Muscle of back (tissue), 11 donors: ENCODE data around the gene ATP8A1. TPM values are rescaled to one million over a fixed set of nuclear protein-coding genes. Genes with fewer than 3 reads are reported as not detected.
"Not testable (repeated sequence)": the region's sequence is repeated elsewhere in the genome, so short reads cannot be mapped to it uniquely, and the experiment has no call there.

Source experiments
- DNase-seq, 3 donors: peaks; one replicate each; pipeline versions ENCODE4 v3.0.0 to v3.0.0-alpha.2; 2013
- polyA plus RNA-seq, 10 donors: library from polyadenylated mRNA; unstranded; fragments of 120-200 nt; gene quantifications; one replicate each; pipeline ENCODE4 v1.2.1, GENCODE V29; 2013; ENCODE audit not compliant: insufficient read length in 10 of 10

ATP8A1 gene
- polyA plus RNA-seq, 10 donors: 5.5 to 17.4 (median 9.3) TPM

DNA sequence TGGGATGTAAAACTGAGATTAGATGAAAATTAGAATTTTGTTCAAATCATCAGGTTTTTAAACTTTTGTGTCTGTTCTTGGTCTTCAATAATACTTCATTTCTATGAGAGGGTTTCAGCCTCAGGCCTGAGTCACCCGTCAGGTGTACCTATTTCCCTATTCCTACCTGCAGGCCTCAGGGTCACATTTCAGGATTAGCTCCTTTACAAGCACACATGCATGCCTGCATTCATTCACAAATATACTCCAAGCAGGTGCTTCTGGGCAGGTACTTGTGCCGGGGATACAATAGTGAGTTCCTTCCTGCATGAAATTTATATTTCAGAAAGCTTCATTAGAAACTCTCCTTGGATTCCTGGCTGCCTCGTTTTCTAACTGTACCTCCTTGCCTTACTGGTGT lies 144.7 kb downstream of the ATP8A1 start:
- no peak for DNase-seq

DNA sequence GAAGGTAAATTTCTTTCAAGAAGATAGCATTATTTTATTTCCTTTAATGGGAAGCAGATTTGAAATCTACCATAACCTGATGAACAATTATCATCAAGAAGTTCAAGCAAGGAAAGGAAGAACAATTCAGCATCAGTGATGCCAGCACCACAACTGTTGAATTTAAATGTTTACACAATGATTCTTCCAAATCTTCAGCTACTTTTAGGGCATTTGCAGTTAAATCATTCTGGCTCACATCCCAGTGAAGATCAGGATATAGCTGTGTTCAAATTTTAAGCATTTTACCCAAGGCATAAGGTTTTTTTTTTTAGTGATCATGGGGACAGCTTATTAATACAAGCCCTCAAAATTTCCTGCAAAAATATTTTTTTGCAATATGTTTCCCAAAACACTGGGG lies 146.7 kb downstream of the ATP8A1 start:
- no peak for DNase-seq

DNA sequence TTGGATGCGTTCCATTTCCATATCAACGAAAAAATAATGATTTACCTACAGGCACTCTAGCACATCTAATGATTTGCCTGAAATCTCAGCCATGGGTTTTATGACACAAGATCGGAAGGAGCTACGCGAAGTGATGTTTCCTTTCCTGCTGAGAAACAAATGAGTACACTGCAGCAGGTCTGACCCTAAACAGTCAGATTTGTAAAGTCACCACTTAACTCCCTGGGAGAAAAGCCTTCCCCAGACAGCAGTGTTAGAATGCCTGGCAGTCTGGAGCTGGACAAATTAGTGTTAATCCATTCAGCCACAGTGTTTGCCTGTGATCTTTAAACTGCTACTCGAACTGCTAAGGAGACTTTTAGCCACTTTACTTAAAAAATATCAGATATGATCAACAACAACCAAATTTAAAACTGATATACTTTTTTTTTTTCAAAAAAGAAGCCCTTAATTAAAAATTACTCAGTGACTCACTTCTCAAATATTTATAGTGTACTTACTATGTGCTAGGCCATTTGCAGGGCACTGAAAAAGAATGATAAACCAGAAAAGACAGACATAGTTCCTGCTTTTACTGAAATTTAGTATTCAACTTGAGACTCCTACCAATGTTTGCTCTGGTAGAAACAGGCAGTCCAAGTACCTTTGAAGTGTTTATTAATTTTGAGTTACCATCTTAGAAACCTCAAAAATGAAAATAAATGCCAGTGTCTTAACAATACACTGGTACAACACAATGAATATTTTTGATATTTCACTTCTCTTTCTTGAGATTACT lies 155.1 kb downstream of the ATP8A1 start:
- no peak for DNase-seq

DNA sequence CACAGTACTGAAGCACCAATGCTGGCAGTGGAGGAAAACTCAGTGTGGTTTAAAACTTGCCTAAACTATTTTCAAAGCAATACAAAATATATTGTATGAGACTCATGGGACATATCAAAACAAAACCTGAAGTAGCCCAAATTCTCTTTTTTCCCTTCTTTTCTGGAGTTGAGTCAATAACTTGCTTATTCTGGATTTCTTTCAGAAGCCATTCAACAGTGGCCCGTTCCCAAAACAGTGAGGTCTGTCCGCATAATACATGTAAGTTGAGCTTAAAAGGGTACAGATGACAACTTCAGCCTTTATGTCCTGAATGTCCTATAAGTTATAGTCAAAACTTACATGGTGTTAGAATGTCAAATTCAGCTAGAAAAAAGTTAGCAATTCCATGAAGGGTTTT lies 158.9 kb downstream of the ATP8A1 start:
- DNase-seq: peak in 2 of 3 donors; percentile 27 to 57

DNA sequence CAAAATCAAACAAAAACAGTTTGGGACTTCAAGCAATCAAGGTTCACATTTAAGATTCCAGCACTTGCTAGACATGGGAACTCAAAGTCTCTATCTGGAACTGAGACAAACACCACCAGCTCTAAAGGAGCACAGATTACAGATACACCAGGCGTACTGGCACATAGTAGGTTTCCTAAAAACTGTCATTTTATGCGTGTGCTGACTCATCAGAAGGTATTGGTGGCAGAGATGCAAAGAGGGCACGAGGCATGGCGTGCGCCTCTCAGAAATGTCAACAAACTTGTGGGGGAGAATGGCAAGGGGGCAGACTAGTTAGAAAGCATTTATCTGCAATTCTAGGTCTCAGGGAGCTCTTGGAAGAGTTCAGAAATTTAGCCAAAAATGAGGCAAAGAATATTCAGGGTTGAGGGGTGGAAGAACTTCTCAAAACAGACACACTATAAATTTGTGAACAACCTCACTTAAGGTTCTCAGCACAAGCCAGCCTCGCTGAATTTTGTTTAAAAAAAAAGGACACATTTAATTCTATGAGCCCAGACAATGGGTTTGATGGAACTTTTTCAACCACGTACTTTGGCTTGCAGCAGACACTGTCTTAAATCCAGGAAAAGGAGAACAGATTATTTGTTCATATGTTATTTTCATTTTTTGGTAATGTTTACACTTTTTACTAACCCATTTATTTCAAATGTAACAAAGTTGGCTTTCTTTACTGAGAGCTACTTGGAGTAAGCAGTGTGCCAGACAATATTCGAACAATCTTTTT lies 159.6 kb downstream of the ATP8A1 start:
- peak in 2 of 3 donors; percentile 47 to 72 for DNase-seq

DNA sequence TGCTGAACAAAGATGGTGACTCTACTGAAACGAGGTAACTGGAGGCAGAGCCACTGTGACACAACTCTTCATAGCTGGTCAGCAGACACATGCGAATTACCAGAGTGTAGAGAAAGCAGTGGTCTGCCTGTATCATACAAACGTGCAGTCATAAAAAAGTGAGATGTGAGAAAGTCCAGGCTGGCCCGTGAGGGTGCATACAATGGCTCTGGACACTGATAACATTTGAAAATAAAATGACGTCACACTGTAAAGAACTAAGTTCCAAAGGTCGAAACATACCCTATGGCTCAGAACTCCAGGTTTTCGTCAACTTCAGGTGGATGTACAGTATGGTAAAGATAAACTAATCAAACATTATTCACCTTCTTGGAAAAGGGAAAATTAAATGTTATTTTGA lies 163.9 kb downstream of the ATP8A1 start:
- no peak for DNase-seq

DNA sequence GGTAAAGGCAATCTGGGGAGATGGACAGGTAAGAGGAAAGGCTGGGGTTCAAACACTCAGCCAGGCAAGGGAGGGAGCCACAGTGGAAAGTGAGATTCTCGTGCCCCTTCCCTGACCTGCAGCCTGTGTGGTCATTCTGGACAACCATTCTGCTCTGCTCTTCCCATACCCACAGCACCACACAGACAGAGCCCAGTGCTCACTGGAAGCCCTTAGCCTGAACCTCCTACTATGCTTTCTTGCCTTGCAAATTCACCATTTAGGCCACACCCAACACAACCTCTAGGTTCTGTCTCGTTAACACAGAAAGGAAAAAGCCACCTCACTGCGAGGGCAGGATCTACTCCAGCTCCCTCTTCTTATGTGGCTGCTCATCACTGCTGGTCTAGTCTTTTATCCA lies 166.9 kb downstream of the ATP8A1 start:
- DNase-seq: no peak

DNA sequence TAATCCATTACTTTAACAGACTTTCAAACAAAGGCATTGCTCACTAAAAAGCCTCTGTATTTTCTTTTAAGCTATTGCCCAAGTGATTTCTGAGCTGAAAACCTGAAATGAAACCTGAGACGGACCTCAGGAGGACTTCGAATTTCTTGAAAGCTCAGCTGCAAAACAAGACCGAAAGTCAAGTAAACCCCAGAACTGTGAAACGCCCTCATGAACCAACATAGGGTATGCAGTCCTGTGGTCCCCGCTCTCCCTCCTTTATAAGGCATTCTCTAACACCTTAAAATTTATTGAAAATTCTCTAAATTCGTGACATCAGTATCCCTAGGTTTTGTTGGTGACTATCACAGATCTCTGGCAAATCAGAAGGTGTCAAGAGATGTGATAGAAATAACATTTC lies 167.8 kb downstream of the ATP8A1 start:
- no peak for DNase-seq

DNA sequence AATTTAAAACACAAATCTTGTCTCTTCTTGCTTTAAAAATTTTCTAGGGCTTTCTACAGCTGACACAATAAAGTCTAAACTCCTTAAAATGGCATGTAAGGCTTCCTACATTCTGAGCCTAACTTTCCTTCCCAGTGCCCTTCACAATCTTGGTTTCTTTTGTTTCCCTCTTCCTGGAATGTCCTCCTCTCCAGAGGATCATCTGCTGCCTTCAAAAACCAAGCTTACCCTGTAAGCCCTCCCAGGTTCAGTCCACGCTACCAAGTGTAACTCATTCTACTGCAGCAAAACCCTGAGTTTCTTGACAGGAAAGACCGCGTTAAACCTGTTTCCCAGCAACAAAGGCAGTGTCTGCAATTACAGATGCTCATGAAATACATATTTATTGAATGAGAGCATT lies 168.4 kb downstream of the ATP8A1 start:
- peak in 1 of 3 donors; percentile 43 for DNase-seq

DNA sequence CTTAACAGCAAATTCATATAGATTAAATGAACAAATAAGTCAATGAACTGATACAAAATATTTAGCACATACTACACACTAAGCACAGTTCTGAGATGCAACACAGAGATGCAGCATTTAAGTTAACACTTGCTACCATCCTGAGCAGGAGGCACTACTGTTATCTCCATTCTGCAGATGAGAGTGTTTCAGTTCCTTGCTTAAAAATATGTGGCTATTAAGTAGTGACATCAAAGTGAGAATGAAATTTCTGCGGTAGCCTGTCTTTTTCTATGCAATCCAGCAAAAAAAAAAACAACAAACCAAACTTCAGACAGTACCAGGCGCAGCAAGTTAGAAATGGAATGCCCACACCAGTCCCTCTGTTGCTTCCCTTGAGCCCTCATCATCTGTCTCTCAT lies 168.8 kb downstream of the ATP8A1 start:
- DNase-seq: no peak

DNA sequence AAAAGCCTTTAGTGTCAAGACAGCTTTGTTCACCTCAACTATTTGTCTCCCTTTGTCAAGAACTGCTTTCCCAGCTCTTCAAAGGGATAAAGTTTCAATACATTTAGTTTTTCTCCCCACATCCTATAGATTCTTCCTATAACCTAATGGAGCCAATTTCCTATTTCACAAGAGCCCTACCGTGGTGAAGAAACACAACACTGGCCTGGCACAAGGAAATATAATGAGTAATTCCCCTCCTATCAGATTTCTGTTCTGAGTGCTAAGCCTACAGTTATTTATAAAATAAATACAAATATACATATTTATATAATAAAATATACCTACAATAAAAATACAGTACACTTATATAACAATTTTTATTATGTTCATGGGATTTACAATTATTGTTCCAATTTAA lies 169.7 kb downstream of the ATP8A1 start:
- no peak for DNase-seq

DNA sequence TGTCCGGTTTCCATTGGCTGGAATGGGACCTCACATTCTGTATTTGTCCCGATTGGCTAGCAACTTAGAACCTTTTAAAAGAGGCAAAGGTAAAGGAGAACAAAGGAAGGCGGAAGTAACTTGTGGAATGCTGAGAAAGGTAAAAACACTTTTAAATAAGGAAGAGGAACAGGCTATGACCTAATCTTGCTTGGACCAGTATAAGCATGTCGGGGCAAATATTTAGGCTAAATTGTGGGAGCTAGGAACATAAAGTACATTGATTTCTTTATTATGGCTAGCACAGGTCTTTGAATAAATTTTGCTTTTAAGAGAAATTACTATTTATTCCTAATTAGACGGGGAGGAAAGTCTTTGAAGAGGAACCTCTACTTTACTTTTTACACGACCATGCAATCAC lies 170.7 kb downstream of the ATP8A1 start:
- not testable (repeated sequence) for DNase-seq

DNA sequence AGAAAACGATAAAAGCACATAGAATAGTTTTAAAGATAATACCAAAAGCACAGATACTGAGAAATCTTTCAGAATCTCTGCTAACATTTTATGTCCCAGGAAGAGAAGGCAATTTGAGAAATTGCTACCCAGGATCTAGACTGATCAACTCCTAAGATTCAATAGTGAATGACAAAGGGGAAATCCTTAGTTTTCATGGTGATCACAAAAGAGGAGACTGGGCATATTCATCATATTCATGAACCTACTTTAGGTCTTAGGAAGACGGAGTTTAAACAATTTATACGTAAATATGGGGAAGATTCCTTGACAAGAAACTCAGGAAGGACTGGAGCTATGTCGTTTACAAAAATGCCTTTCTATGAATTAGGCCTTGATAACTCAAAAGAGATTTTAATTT lies 172.3 kb downstream of the ATP8A1 start:
- no peak for DNase-seq

DNA sequence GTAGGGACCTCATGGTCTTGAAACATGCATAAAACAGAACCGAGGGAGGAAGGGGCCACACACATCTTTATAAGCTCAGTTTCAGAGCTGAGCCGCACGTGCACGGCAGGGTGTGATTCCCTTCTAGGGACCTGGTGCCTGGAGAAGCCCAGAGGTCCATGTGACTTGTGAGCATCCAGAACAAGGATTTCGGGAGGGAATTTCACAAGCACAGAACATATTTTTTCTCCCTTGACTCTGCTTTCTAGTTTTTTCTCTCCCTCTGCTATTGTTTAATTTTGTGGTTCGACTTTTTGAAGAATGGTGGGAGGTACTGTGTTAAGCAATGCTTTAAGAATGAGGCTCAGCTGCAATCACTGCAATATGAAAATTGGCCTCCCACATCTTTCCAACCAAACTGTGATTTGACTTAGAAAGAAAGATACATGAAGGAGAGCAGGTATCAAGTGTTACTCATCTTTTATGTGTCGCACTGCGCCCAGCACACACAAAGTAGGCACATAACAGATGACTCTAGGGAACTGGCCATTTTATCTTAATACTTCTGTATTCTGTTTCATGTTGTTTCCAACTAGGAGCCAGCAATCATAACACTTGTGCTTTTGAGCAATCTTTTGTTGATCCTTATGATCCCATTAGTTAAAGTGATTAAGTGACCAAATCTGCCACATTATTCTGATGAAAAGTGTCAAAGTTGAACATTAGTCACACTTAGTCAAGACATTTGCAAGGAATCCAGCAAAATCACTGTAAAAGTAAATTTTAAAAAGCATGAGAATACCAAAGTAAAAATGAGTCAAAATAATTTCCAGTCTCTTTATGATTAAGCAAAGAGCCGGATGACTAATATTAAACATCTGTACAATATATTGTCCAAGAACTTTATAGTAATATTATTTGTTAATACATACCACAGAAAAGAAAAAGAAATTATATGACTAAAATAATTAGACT lies 173.2 kb downstream of the ATP8A1 start:
- peak; percentile 73 to 92 (median 77) for DNase-seq

DNA sequence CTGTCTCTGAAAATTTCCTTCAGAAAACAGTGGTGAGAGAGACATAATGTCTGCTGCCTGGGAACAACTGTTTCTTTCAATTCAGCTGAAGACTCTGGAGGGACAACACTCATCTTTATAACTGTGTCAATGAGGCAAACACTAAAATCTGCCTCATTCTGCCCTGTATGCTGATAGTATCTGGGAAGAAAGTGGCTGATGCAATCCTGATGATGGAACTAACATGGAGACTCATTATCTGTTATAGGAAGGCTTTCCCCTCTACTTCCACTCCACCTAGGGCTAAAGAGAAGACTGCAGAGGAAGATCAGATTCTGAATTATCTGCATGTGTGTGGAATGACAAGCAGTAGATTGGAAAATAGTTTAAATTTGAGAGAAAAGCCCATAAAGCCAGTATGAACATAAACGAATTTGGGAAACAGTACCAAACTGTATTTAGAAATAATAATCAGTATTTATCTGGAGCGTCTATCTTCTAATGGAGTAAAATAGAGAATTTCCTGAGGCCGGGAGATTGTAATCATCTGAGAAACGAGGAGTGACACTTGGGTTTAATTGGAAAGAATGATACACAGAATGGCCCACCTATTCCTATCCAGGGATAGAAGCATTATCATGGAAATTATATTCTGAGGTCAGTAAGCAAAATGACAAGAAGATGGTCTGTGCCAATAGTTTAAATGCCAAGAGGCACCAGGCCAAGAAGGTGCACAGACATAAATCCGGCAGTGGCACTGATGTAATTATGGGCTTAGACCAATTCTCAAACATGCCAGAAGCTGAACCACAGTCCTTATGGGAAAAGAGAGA lies 174.2 kb downstream of the ATP8A1 start:
- DNase-seq: peak in 2 of 3 donors; percentile 32 to 41

DNA sequence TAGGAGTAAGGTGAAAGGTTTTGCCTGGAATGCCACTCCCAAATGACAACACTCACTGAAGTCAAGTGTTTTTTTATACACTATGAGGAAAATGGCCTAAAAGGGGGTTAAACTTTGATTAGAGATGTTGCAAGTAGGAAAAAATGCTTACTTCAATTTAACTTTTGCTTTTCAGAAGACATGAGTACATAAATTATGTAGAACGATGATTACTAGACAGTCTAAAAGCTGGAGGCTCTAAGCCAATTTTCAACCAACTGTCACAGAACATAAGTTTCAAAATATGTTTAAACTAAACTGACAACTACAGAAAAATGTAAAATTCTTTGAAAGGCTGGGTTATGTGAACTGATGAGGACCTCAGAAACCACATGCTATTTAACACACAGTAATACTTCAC lies 176.2 kb downstream of the ATP8A1 start:
- peak in 2 of 3 donors; percentile 59 to 73 for DNase-seq

DNA sequence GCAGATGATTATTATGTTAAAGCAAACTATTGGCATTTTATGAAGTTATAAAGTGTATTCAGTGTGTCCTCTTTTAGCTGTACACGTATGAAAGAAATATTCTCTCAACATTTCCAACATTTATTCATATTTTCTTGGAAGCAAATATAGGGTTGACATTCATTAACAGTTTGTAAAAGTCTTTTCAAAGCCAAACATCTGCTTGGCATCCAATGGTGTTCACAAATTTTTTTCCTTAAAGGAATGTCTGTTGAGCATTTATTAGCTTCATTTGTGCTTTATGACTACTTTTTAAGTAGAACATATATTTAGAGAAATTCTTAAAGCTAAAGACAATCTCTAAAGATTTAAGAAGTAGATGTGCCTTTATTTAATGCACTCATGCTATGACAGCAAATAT lies 176.6 kb downstream of the ATP8A1 start:
- DNase-seq: peak in 1 of 3 donors; percentile 37

DNA sequence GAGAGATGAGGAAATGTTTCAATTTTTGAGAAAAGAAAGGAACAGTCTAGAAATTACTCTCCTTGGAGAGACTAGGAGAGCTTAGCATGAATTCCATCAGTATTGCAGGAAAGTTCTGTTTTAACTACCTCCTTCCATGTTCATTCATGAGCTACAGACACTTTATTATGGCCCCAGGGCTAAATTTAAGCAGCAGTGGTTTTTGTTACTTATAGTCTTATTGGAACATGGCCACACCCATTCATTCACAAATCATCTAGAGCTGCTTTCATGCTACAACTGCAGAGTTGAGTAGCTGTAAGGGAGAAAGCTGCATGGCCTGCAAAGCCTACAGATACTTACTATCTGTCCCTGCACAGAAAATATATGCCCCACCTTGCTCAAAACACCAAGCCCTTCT lies 178.0 kb downstream of the ATP8A1 start:
- no peak for DNase-seq

DNA sequence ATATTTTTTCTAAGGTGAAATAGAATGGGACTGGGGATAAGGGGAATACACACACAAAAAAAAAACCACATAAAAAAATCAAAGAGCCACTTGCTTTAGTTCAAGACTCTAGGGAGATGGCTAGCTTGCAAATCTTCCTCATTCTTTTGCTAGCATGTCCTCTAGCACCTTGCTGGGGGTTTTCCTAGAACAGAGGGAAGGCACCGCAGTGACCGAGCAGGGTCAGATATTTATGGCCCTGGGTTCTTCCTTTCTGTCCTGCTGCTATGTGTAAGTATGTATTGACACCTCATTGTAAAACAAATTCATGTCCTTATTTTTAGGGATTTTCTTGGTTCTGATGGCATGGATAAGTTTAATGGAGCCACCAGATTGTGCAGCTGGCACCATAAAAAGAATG lies 178.4 kb downstream of the ATP8A1 start:
- DNase-seq: no peak

DNA sequence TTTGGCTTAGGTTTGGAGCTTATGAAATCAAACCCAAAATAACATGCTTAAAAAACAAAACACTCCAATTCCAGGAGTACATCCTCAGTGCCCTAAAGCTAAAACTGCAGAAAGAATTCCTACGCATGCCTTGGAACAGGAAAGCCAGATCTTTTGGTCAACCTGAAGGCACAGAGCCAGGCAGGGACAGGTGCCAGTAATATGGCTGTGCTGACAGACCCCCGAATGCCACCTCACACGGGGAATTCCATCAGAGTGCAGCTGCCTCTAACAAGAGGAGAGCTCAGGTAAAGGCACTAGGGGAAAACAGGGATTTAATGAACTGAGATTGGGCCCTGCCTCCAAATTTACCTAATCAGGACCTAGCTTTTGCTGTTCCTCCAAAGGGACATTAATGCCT lies 182.5 kb downstream of the ATP8A1 start:
- no peak for DNase-seq

DNA sequence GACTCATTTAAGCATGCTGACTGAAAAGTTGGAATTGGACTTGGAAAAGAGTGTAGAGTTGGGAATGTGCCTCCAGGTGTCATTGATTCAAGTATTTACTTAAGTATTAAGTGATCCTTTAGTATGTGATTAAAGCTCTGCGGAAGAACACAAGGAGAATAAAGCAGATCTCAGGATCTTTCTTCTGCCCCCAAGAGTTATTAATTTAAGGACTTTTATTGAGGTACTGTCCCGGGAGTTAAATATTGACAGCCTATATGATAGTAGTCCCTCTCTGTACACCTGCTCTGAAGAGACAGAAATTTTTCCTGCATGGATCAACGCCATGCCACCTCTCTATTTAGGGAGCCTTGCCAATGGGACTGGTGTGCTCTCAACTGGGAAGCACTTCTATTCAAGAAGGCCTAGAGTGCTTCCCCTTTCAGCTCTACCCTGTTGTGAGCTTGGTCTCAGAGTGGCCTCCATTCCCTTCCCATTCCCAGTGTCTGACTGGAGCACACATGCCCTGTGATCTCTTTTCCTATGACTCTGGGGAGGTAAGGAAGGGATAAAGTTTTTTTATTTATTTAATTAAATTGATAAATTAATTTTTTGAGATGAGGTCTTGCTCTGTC lies 183.7 kb downstream of the ATP8A1 start:
- no peak for DNase-seq
